ENCODE results near the gene KRTAP19-1. TPM values are rescaled to one million over a fixed set of nuclear protein-coding genes. Genes with fewer than 3 reads are reported as not detected.
"Not testable (repeated sequence)": the region's sequence is repeated elsewhere in the genome, so short reads cannot be mapped to it uniquely, and the experiment has no call there.

The KRTAP19-1 gene
- polyA plus RNA-seq (2013, experiment 1 of 2), result not detected
- polyA plus RNA-seq (2013, experiment 2 of 2), result not detected

- WGBS, result 96% methylated on average over 7 of the region's 7 CpGs
- Histone ChIP-seq H3K4me3 (ENCODE audit: low read length) (no peak within 1 kb of the TSS), H3K36me3 (ENCODE audit: insufficient read depth, low read length) (no peaks in the 10 kb centered on the region), H3K9ac (ENCODE audit: low read depth, low read length) (no peak within 1 kb of the TSS), H3K4me1 (ENCODE audit: insufficient read depth, low read length) (no peaks in the 10 kb centered on the region), H3K27ac (ENCODE audit: low read depth, low read length) (no peak within 1 kb of the TSS), H3K9me3 (ENCODE audit: insufficient read depth, low read depth, low read length) (0 out of 2 replicates have a peak, but pooled peaks cover 4% of the 10 kb centered on the region), H3K27me3 (ENCODE audit: insufficient read depth, low read length) (no peaks in the 10 kb centered on the region)
Measured at GRCh38 chr21:30480145-30480544, at the start of gene KRTAP19-1. Gene KRTAP19-1, minus strand, starts transcription at chr21:30480367. Its CDS starts 50 bp downstream, at chr21:30480317.

GRCh38 chr21:30518876-30519275 is 38.7 kb upstream of the KRTAP19-1 start:
- 100% methylated on average over 1 of the region's 1 CpG for WGBS
- no peaks in the 10 kb centered on the region for H3K36me3 ChIP-seq (ENCODE audit: insufficient read depth, low read length)
- no peaks in the 10 kb centered on the region for H3K4me1 ChIP-seq (ENCODE audit: insufficient read depth, low read length)

GRCh38 chr21:30515681-30516080 is 35.5 kb upstream of the KRTAP19-1 start:
- Histone ChIP-seq H3K4me1 (ENCODE audit: insufficient read depth, low read length) (no peaks in the 10 kb centered on the region), H3K9ac (ENCODE audit: low read depth, low read length) (no peak overlapping the region), H3K27me3 (ENCODE audit: insufficient read depth, low read length) (no peaks in the 10 kb centered on the region), H3K4me3 (ENCODE audit: low read length) (no peak overlapping the region), H3K9me3 (ENCODE audit: insufficient read depth, low read depth, low read length) (no peaks in the 10 kb centered on the region), H3K36me3 (ENCODE audit: insufficient read depth, low read length) (no peaks in the 10 kb centered on the region), H3K27ac (ENCODE audit: low read depth, low read length) (no peak overlapping the region)
- 87% methylated on average over 1 of the region's 1 CpG for WGBS

More at GRCh38 chr21:30518876-30519275, 38.7 kb upstream of the KRTAP19-1 start:
- H3K27me3 ChIP-seq (ENCODE audit: insufficient read depth, low read length), result no peaks in the 10 kb centered on the region
- peaks cover 4% of the 10 kb centered on the region; the same call in 1 of the 2 replicates for H3K9me3 ChIP-seq (ENCODE audit: insufficient read depth, low read depth, low read length)
- H3K4me3 ChIP-seq (ENCODE audit: low read length), result no peak overlapping the region
- no peak overlapping the region for H3K9ac ChIP-seq (ENCODE audit: low read depth, low read length)
- no peak overlapping the region for H3K27ac ChIP-seq (ENCODE audit: low read depth, low read length)

- not testable (repeated sequence) for H3K4me1 ChIP-seq (ENCODE audit: insufficient read depth, low read length); H3K4me3 ChIP-seq (ENCODE audit: low read length); H3K27ac ChIP-seq (ENCODE audit: low read depth, low read length); H3K9me3 ChIP-seq (ENCODE audit: insufficient read depth, low read depth, low read length); H3K27me3 ChIP-seq (ENCODE audit: insufficient read depth, low read length); H3K9ac ChIP-seq (ENCODE audit: low read depth, low read length); H3K36me3 ChIP-seq (ENCODE audit: insufficient read depth, low read length)
- WGBS, result 29% methylated on average over 4 of the region's 4 CpGs
Measured at GRCh38 chr21:30505621-30506205, 25.5 kb upstream of the KRTAP19-1 start.

GRCh38 chr21:30502041-30502440 is 21.9 kb upstream of the KRTAP19-1 start, which contains the start of gene KRTAP19-5:
Gene KRTAP19-5, minus strand, starts transcription at chr21:30502141. Its CDS starts 51 bp downstream, at chr21:30502090.
- Histone ChIP-seq H3K9ac (ENCODE audit: low read depth, low read length) (no peak within 1 kb of the TSS), H3K4me1 (ENCODE audit: insufficient read depth, low read length) (no peaks in the 10 kb centered on the region), H3K9me3 (ENCODE audit: insufficient read depth, low read depth, low read length) (no peaks in the 10 kb centered on the region), H3K27me3 (ENCODE audit: insufficient read depth, low read length) (no peaks in the 10 kb centered on the region), H3K4me3 (ENCODE audit: low read length) (no peak within 1 kb of the TSS), H3K36me3 (ENCODE audit: insufficient read depth, low read length) (no peaks in the 10 kb centered on the region), H3K27ac (ENCODE audit: low read depth, low read length) (no peak within 1 kb of the TSS)
- 88% methylated on average over 5 of the region's 6 CpGs for WGBS

- Histone ChIP-seq H3K4me1 (ENCODE audit: insufficient read depth, low read length) (no peaks in the 10 kb centered on the region), H3K4me3 (ENCODE audit: low read length) (no peak within 1 kb of the TSS), H3K27ac (ENCODE audit: low read depth, low read length) (no peak within 1 kb of the TSS), H3K27me3 (ENCODE audit: insufficient read depth, low read length) (no peaks in the 10 kb centered on the region), H3K9me3 (ENCODE audit: insufficient read depth, low read depth, low read length) (no peaks in the 10 kb centered on the region), H3K9ac (ENCODE audit: low read depth, low read length) (no peak within 1 kb of the TSS), H3K36me3 (ENCODE audit: insufficient read depth, low read length) (no peaks in the 10 kb centered on the region)
- 79% methylated on average over 2 of the region's 4 CpGs for WGBS
Measured at GRCh38 chr21:30497065-30497464, 16.9 kb upstream of the KRTAP19-1 start, which contains the start of gene KRTAP19-4. Gene KRTAP19-4, minus strand, starts transcription at chr21:30497165. Its CDS starts 55 bp downstream, at chr21:30497110.

GRCh38 chr21:30491963-30492428 is 11.8 kb upstream of the KRTAP19-1 start, which contains the start of gene KRTAP19-3:
Gene KRTAP19-3, minus strand, starts transcription at chr21:30492013. Its CDS starts 56 bp downstream, at chr21:30491957.
- no peaks in the 10 kb centered on the region for H3K4me1 ChIP-seq (ENCODE audit: insufficient read depth, low read length)

GRCh38 chr21:30487336-30487735 is 7.2 kb upstream of the KRTAP19-1 start, which contains the start of gene KRTAP19-2:
Gene KRTAP19-2, minus strand, starts transcription at chr21:30487436. Its CDS starts 88 bp downstream, at chr21:30487348.
- Histone ChIP-seq H3K27me3 (ENCODE audit: insufficient read depth, low read length) (no peaks in the 10 kb centered on the region), H3K27ac (ENCODE audit: low read depth, low read length) (no peak within 1 kb of the TSS), H3K4me3 (ENCODE audit: low read length) (no peak within 1 kb of the TSS), H3K9me3 (ENCODE audit: insufficient read depth, low read depth, low read length) (peaks cover 24% of the 10 kb centered on the region), H3K9ac (ENCODE audit: low read depth, low read length) (no peak within 1 kb of the TSS), H3K4me1 (ENCODE audit: insufficient read depth, low read length) (no peaks in the 10 kb centered on the region), H3K36me3 (ENCODE audit: insufficient read depth, low read length) (no peaks in the 10 kb centered on the region)
- 91% methylated on average over 2 of the region's 2 CpGs for WGBS

More at GRCh38 chr21:30491963-30492428, 11.8 kb upstream of the KRTAP19-1 start, which contains the start of gene KRTAP19-3:
- H3K27ac ChIP-seq (ENCODE audit: low read depth, low read length), result no peak within 1 kb of the TSS
- no peak within 1 kb of the TSS for H3K9ac ChIP-seq (ENCODE audit: low read depth, low read length)
- H3K27me3 ChIP-seq (ENCODE audit: insufficient read depth, low read length), result no peaks in the 10 kb centered on the region
- WGBS, result 100% methylated on average over 1 of the region's 2 CpGs
- H3K4me3 ChIP-seq (ENCODE audit: low read length), result no peak within 1 kb of the TSS
- no peaks in the 10 kb centered on the region for H3K36me3 ChIP-seq (ENCODE audit: insufficient read depth, low read length)
- peaks cover 5% of the 10 kb centered on the region; the same call in 1 of the 2 replicates for H3K9me3 ChIP-seq (ENCODE audit: insufficient read depth, low read depth, low read length)

GRCh38 chr21:30486180-30486579 is 6.0 kb upstream of the KRTAP19-1 start:
- Histone ChIP-seq H3K9me3 (ENCODE audit: insufficient read depth, low read depth, low read length) (peaks cover 24% of the 10 kb centered on the region), H3K27me3 (ENCODE audit: insufficient read depth, low read length) (no peaks in the 10 kb centered on the region), H3K36me3 (ENCODE audit: insufficient read depth, low read length) (no peaks in the 10 kb centered on the region), H3K27ac (ENCODE audit: low read depth, low read length) (no peak overlapping the region), H3K4me3 (ENCODE audit: low read length) (no peak overlapping the region), H3K9ac (ENCODE audit: low read depth, low read length) (no peak overlapping the region), H3K4me1 (ENCODE audit: insufficient read depth, low read length) (no peaks in the 10 kb centered on the region)
- 79% methylated on average over 2 of the region's 2 CpGs for WGBS

GRCh38 chr21:30482130-30482529 is 2.0 kb upstream of the KRTAP19-1 start:
- Histone ChIP-seq H3K27ac (ENCODE audit: low read depth, low read length) (no peak overlapping the region), H3K36me3 (ENCODE audit: insufficient read depth, low read length) (no peaks in the 10 kb centered on the region), H3K27me3 (ENCODE audit: insufficient read depth, low read length) (no peaks in the 10 kb centered on the region), H3K9ac (ENCODE audit: low read depth, low read length) (no peak overlapping the region), H3K9me3 (ENCODE audit: insufficient read depth, low read depth, low read length) (peaks cover 20% of the 10 kb centered on the region), H3K4me1 (ENCODE audit: insufficient read depth, low read length) (no peaks in the 10 kb centered on the region), H3K4me3 (ENCODE audit: low read length) (no peak overlapping the region)
- WGBS, result 94% methylated on average over 2 of the region's 2 CpGs

GRCh38 chr21:30479259-30479658 is 908 bp downstream of the KRTAP19-1 start:
- H3K27me3 ChIP-seq (ENCODE audit: insufficient read depth, low read length), result no peaks in the 10 kb centered on the region
- 96% methylated on average over 3 of the region's 4 CpGs for WGBS

More at GRCh38 chr21:30479259-30479658, 908 bp downstream of the KRTAP19-1 start:
- Histone ChIP-seq H3K9ac (ENCODE audit: low read depth, low read length) (no peak overlapping the region), H3K36me3 (ENCODE audit: insufficient read depth, low read length) (no peaks in the 10 kb centered on the region), H3K9me3 (ENCODE audit: insufficient read depth, low read depth, low read length) (no peaks in the 10 kb centered on the region), H3K4me3 (ENCODE audit: low read length) (no peak overlapping the region), H3K4me1 (ENCODE audit: insufficient read depth, low read length) (no peaks in the 10 kb centered on the region), H3K27ac (ENCODE audit: low read depth, low read length) (no peak overlapping the region)

Data from HUES64 (cell line).